GM10248 (cell line): Measurements from ENCODE around the gene CEBPA.

Experiments used
- CTCF ChIA-PET: fragments of 300-600 bp; sonication (Branson Sonifier 250); formaldehyde crosslinking; extraction: SDS; loops from one replicate; lab custom pipeline; 2021; ENCODE audit warnings: antibody characterized with exemption; lab: Yijun Ruan, JAX
- POLR2A ChIA-PET: fragments of 350-650 bp; sonication (Branson Sonifier 250); formaldehyde crosslinking; extraction: SDS; loops from one replicate; lab custom pipeline; 2020; ENCODE audit warnings: antibody characterized with exemption; lab: Yijun Ruan, JAX
- DNase-seq: peaks from one replicate; pipeline ENCODE4 v3.0.0; 2012; ENCODE audit errors: extremely low spot score
- CTCF ChIP-seq: IDR thresholded peaks from 2 replicates; pipeline ENCODE4 v1.5.1; 2012; ENCODE audit warnings: mild to moderate bottlenecking, low read depth; ENCODE audit errors: extremely low read depth, missing control alignments, control extremely low read depth

Gene CEBPA

GRCh38 chr19:33263325-33264023 is 38.9 kb downstream of the CEBPA start:
- ChIA-PET POLR2A (no interaction called here), CTCF (no interaction called here)
- TF ChIP-seq CTCF: no peak
- DNase-seq: no peak

- no peak for TF ChIP-seq CTCF
- ChIA-PET POLR2A (no interaction called here), CTCF (interaction anchor here (1.4 kb wide), 1 partner anchor 18 kb away, joined by 4 read pairs; no protein-coding TSS in a partner anchor)
- no peak for DNase-seq
Measured at GRCh38 chr19:33261511-33262189, 40.7 kb downstream of the CEBPA start.

- ChIA-PET POLR2A (no interaction called here), CTCF (interaction anchor here (1.4 kb wide), 1 partner anchor 17 kb away, joined by 4 read pairs; no protein-coding TSS in a partner anchor)
- no peak for TF ChIP-seq CTCF
- no peak for DNase-seq
Measured at GRCh38 chr19:33260628-33261418, 41.5 kb downstream of the CEBPA start.

- POLR2A ChIA-PET: no interaction called here
- DNase-seq: no peak
- no peak for TF ChIP-seq CTCF
- CTCF ChIA-PET: interaction anchor here (1.2 kb wide), 1 partner anchor 147 kb away, joined by 4 read pairs; no protein-coding TSS in a partner anchor
Measured at GRCh38 chr19:33259539-33259938, 42.8 kb downstream of the CEBPA start.

- DNase-seq: no peak
- ChIA-PET POLR2A (no interaction called here), CTCF (interaction anchor here (1.2 to 2.3 kb wide), 4 partner anchors 16 to 152 kb away, joined by 3 to 5 read pairs (median 4); no protein-coding TSS in a partner anchor)
- TF ChIP-seq CTCF: no peak
Measured at GRCh38 chr19:33257828-33258227, 44.5 kb downstream of the CEBPA start.

GRCh38 chr19:33256261-33256660 is 46.1 kb downstream of the CEBPA start:
- DNase-seq: no peak
- CTCF ChIA-PET: interaction anchor here (0.8 kb wide), 1 partner anchor 20 kb away, joined by 3 read pairs; no protein-coding TSS in a partner anchor
- POLR2A ChIA-PET: no interaction called here
- no peak for TF ChIP-seq CTCF
